Epithelial cell of esophagus (primary cell): Measurements from ENCODE around the gene SLC35F3.
"Not testable (repeated sequence)": the region's sequence is repeated elsewhere in the genome, so short reads cannot be mapped to it uniquely, and the experiment has no call there.

Source experiments
- DNase-seq: peaks from one replicate; pipeline ENCODE4 v3.0.0; 2010; ENCODE audit warnings: low read depth
- H3K4me3 ChIP-seq: 2 replicates; pipeline ENCODE4 v1.5.1; 2011; ENCODE audit warnings: mild to moderate bottlenecking, low read length, control low read depth
- TF ChIP-seq, protein P1 (sequence below): IDR thresholded peaks from 2 replicates; pipeline ENCODE4 v1.5.1; 2011; ENCODE audit warnings: low read depth, mild to moderate bottlenecking, low read length, control low read depth, inconsistent platforms; ENCODE audit not compliant: insufficient read depth; ENCODE audit errors: missing control alignments

SLC35F3 gene

GRCh38 chr1:234170067-234170466, 265.6 kb downstream of the SLC35F3 start:
- DNase-seq: no peak
- H3K4me3 ChIP-seq: no peak overlapping the region
- TF ChIP-seq, protein P1, sequence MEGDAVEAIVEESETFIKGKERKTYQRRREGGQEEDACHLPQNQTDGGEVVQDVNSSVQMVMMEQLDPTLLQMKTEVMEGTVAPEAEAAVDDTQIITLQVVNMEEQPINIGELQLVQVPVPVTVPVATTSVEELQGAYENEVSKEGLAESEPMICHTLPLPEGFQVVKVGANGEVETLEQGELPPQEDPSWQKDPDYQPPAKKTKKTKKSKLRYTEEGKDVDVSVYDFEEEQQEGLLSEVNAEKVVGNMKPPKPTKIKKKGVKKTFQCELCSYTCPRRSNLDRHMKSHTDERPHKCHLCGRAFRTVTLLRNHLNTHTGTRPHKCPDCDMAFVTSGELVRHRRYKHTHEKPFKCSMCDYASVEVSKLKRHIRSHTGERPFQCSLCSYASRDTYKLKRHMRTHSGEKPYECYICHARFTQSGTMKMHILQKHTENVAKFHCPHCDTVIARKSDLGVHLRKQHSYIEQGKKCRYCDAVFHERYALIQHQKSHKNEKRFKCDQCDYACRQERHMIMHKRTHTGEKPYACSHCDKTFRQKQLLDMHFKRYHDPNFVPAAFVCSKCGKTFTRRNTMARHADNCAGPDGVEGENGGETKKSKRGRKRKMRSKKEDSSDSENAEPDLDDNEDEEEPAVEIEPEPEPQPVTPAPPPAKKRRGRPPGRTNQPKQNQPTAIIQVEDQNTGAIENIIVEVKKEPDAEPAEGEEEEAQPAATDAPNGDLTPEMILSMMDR: no peak

DNA sequence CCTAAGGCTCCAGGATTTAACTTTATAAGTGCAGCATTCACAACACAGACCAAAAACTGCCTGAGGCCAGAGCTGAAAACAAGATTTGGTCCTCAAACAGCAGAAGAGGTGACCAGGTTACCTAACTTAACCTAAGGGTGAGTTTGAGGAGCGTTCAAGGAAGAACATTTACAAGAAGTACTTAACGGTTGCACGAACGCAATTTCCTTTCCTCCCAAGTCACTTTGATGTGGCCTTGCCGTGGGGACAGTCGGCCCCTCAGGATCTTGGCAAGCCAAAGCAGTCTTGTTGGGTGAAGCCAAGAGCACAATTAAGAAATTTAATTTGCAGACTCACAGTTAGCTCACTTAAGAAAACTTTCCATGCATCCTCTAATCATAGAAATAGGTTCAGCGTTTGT, 266.1 kb downstream of the SLC35F3 start:
- TF ChIP-seq, protein P1: no peak
- H3K4me3 ChIP-seq: no peak overlapping the region
- DNase-seq: no peak

- DNase-seq: no peak
- TF ChIP-seq, protein P1: no peak
Measured at GRCh38 chr1:234173968-234174367, 269.5 kb downstream of the SLC35F3 start.

DNA sequence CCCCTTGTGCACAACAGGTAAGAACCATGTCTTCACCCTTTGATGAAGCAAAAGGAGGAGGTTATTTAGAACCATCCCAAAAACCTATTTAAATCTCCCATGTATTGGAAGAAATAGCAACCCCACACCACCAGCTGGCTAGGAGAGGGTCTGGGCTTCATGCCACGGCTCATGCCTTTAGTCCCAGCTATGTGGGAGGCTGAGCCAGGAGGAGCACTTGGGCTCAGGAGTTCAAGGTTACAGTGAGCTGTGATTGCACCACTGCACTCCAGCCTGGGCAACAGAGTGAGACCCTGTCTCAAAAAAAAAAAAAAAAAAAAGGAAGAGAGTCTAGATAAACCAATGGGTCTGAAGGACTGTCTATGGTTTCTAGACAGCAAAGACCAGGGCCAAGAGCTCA, 270.9 kb downstream of the SLC35F3 start:
- TF ChIP-seq, protein P1: no peak
- no peak for DNase-seq

More at GRCh38 chr1:234173968-234174367, 269.5 kb downstream of the SLC35F3 start:
- H3K4me3 ChIP-seq: no peak overlapping the region

DNA sequence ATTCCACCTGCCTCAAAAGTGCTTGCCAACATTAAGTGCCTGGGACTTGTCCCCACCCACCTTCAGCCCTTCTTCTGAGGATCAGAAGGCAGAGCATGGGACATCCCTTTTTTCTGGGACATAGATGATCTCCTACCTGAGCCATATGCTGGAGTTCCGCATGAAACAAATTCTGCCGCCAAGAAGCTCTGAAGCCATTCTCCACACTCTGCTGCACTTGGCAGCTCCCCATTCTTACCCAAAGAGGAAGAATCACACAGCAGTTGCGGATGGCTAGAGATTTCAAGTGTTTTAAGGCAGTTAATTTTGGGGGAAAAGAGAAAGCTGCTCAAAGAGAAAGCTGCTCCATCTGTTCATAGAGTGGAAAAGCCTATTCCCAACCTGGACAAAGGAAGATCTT, 271.5 kb downstream of the SLC35F3 start:
- no peak overlapping the region for H3K4me3 ChIP-seq
- no peak for DNase-seq
- TF ChIP-seq, protein P1: no peak

More for the DNA sequence above, 270.9 kb downstream of the SLC35F3 start:
- no peak overlapping the region for H3K4me3 ChIP-seq

GRCh38 chr1:234176847-234177246, 272.4 kb downstream of the SLC35F3 start:
- peak; percentile 17 for DNase-seq

GRCh38 chr1:234185438-234185837, 281.0 kb downstream of the SLC35F3 start:
- DNase-seq: no peak
- TF ChIP-seq, protein P1: no peak
- no peak overlapping the region for H3K4me3 ChIP-seq

More at GRCh38 chr1:234176847-234177246, 272.4 kb downstream of the SLC35F3 start:
- H3K4me3 ChIP-seq: not testable (repeated sequence)
